IMR-90 (cell line): ENCODE results near the gene ZNF620. TPM values are rescaled to one million over a fixed set of nuclear protein-coding genes. Genes with fewer than 3 reads are reported as not detected.

Experiments
- ATAC-seq: fragments of 200-7000 bp; cut with Tn5 transposase; 2 replicates; pipeline ENCODE4 v1.9.1; 2020; ENCODE audit warnings: low read depth, mild to moderate bottlenecking, moderate library complexity
- BruUV-seq: library from RNA; stranded (reverse); fragments of 400-500 nt; replicated peaks from 2 replicates; lab custom pipeline; 2021; lab: Mats Ljungman, UMichigan
- CTCF ChIA-PET: fragments of 300-600 bp; formaldehyde crosslinking; extraction: SDS; loops from one replicate; lab custom pipeline; 2021; ENCODE audit warnings: antibody characterized with exemption; lab: Yijun Ruan, JAX
- POLR2A ChIA-PET: fragments of 300-600 bp; sonication (Branson Sonifier 250); formaldehyde crosslinking; loops from one replicate; lab custom pipeline; 2022; ENCODE audit warnings: antibody characterized with exemption; ENCODE audit not compliant: unreplicated experiment; lab: Charles Lee
- DNase-seq: peaks from one replicate; pipeline ENCODE4 v3.0.0; 2013
- H2AFZ ChIP-seq: replicated peaks from 2 replicates; pipeline ENCODE3; 2013; ENCODE audit warnings: low read length, mild to moderate bottlenecking; ENCODE audit not compliant: poor library complexity
- H2AK5ac ChIP-seq: 2 replicates; pipeline ENCODE4 v1.6.1; 2013; ENCODE audit warnings: low read depth, low read length, inconsistent platforms
- H2AK9ac ChIP-seq: replicated peaks from 2 replicates; pipeline ENCODE3; 2013; ENCODE audit warnings: mild to moderate bottlenecking, low read depth, low read length, moderate library complexity; ENCODE audit not compliant: poor library complexity
- H2BK120ac ChIP-seq: 2 replicates; pipeline ENCODE4 v1.6.1; 2013; ENCODE audit warnings: low read depth, low read length, inconsistent platforms
- H2BK15ac ChIP-seq: 3 replicates; pipeline ENCODE4 v1.6.1; 2013; ENCODE audit warnings: low read depth, low read length, inconsistent platforms
- H2BK20ac ChIP-seq: 2 replicates; pipeline ENCODE4 v1.6.1; 2013; ENCODE audit warnings: low read depth, mild to moderate bottlenecking, inconsistent platforms, low read length, moderate library complexity
- H2BK5ac ChIP-seq: 2 replicates; pipeline ENCODE4 v1.6.1; 2013; ENCODE audit warnings: mild to moderate bottlenecking, low read depth, low read length, inconsistent platforms; ENCODE audit not compliant: poor library complexity, severe bottlenecking
- H3K14ac ChIP-seq: replicated peaks from 2 replicates; pipeline ENCODE4 v1.6.1; 2013; ENCODE audit warnings: low read depth, low read length, inconsistent platforms
- H3K18ac ChIP-seq: 2 replicates; pipeline ENCODE4 v1.6.1; 2013; ENCODE audit warnings: low read depth, low read length, control low read depth
- H3K23ac ChIP-seq: 2 replicates; pipeline ENCODE4 v1.6.1; 2013; ENCODE audit warnings: low read depth, low read length, inconsistent platforms
- H3K27ac ChIP-seq: 2 replicates; pipeline ENCODE4 v1.5.1; 2013; ENCODE audit warnings: mild to moderate bottlenecking, control low read depth, low read length; ENCODE audit not compliant: insufficient read depth
- H3K27me3 ChIP-seq: 2 replicates; pipeline ENCODE4 v1.6.1; 2013; ENCODE audit warnings: low read length; ENCODE audit not compliant: control insufficient read depth, insufficient read depth
- H3K36me3 ChIP-seq: 2 replicates; pipeline ENCODE4 v1.6.1; 2013; ENCODE audit warnings: low read length, mixed read lengths; ENCODE audit not compliant: control insufficient read depth, insufficient read depth
- H3K4ac ChIP-seq: 2 replicates; pipeline ENCODE4 v1.6.1; 2013; ENCODE audit warnings: low read depth, low read length, inconsistent platforms
- H3K4me1 ChIP-seq: 2 replicates; pipeline ENCODE4 v1.6.1; 2013; ENCODE audit warnings: low read length, mixed read lengths; ENCODE audit not compliant: control insufficient read depth, insufficient read depth
- H3K4me2 ChIP-seq: 2 replicates; pipeline ENCODE4 v1.6.1; 2013; ENCODE audit warnings: low read depth, mild to moderate bottlenecking, control low read depth, low read length, moderate library complexity
- H3K4me3 ChIP-seq: 2 replicates; pipeline ENCODE4 v1.5.1; 2013; ENCODE audit warnings: low read depth, mild to moderate bottlenecking, control low read depth, low read length, moderate library complexity; ENCODE audit not compliant: insufficient read depth
- H3K56ac ChIP-seq: 2 replicates; pipeline ENCODE4 v1.6.1; 2013; ENCODE audit warnings: low read length, inconsistent platforms; ENCODE audit not compliant: insufficient read depth; ENCODE audit errors: extremely low read depth
- H3K79me1 ChIP-seq, 2 experiments: 2 replicates each; pipeline ENCODE4 v1.6.1; 2013; ENCODE audit warnings: low read length in 2 of 2, inconsistent platforms in 1 of 2, low read depth in 1 of 2
- H3K9ac ChIP-seq: 2 replicates; pipeline ENCODE4 v1.6.1; 2013; ENCODE audit warnings: low read depth, low read length, control low read depth
- H3K9me1 ChIP-seq: 2 replicates; pipeline ENCODE4 v1.6.1; 2013; ENCODE audit warnings: low read length, inconsistent platforms; ENCODE audit not compliant: insufficient read depth
- H3K9me3 ChIP-seq: 2 replicates; pipeline ENCODE4 v1.6.1; 2013; ENCODE audit warnings: low read length; ENCODE audit not compliant: control insufficient read depth, insufficient read depth
- H4K20me1 ChIP-seq: 2 replicates; pipeline ENCODE4 v1.6.1; 2013; ENCODE audit warnings: low read length, inconsistent platforms; ENCODE audit not compliant: insufficient read depth
- H4K5ac ChIP-seq: 2 replicates; pipeline ENCODE4 v1.6.1; 2013; ENCODE audit warnings: mild to moderate bottlenecking, low read depth, low read length, control low read depth
- H4K8ac ChIP-seq, 2 experiments: 2 replicates each; pipeline ENCODE4 v1.6.1; 2013; ENCODE audit warnings: low read depth in 2 of 2, low read length in 2 of 2, control low read depth in 1 of 2, inconsistent platforms in 1 of 2
- H4K91ac ChIP-seq: 2 replicates; pipeline ENCODE4 v1.6.1; 2013; ENCODE audit warnings: low read depth, low read length, inconsistent platforms; ENCODE audit not compliant: insufficient read depth
- CEBPB ChIP-seq: IDR thresholded peaks from 2 replicates; pipeline ENCODE4 v1.6.1; 2012; ENCODE audit warnings: low read depth, low read length, improper control_type of control experiment
- CHD1 ChIP-seq: IDR thresholded peaks from 2 replicates; pipeline ENCODE4 v1.6.1; 2012; ENCODE audit warnings: low read depth, low read length, improper control_type of control experiment
- FOS ChIP-seq: fragments of 150-350 bp; IDR thresholded peaks from 2 replicates; pipeline ENCODE4 v1.6.1; 2016; ENCODE audit warnings: low read depth, low read length
- MAFK ChIP-seq: IDR thresholded peaks from 2 replicates; pipeline ENCODE4 v1.6.1; 2012; ENCODE audit warnings: low read depth, low read length, improper control_type of control experiment
- MAZ ChIP-seq: IDR thresholded peaks from 2 replicates; pipeline ENCODE4 v1.6.1; 2012; ENCODE audit warnings: low read depth, mild to moderate bottlenecking, low read length, improper control_type of control experiment, moderate library complexity, borderline replicate concordance
- MXI1 ChIP-seq: IDR thresholded peaks from 2 replicates; pipeline ENCODE4 v1.6.1; 2012; ENCODE audit warnings: low read depth, mild to moderate bottlenecking, low read length, moderate library complexity, borderline replicate concordance
- NFE2L2 ChIP-seq: fragments of 150-350 bp; IDR thresholded peaks from 2 replicates; pipeline ENCODE4 v1.6.1; 2016; ENCODE audit warnings: low read depth, mild to moderate bottlenecking, low read length
- RCOR1 ChIP-seq: IDR thresholded peaks from 2 replicates; pipeline ENCODE4 v1.6.1; 2012; ENCODE audit warnings: mild to moderate bottlenecking, low read length, improper control_type of control experiment; ENCODE audit not compliant: insufficient replicate concordance
- RFX5 ChIP-seq: IDR thresholded peaks from 2 replicates; pipeline ENCODE4 v1.8.0; 2012; ENCODE audit warnings: low read depth, mild to moderate bottlenecking, low read length, moderate library complexity
- SMC3 ChIP-seq: fragments of 150-350 bp; IDR thresholded peaks from 2 replicates; pipeline ENCODE4 v1.6.1; 2016; ENCODE audit warnings: low read depth, mild to moderate bottlenecking, antibody characterized with exemption, low read length, moderate library complexity
- USF2 ChIP-seq: fragments of 150-350 bp; IDR thresholded peaks from 2 replicates; pipeline ENCODE4 v1.6.1; 2017; ENCODE audit warnings: mild to moderate bottlenecking, antibody characterized with exemption, low read length, low read depth
- WGBS, 2 experiments: methylation state at CpG; one replicate each; pipeline versions ENCODE4 v1.1.5 to v1.1.7; 2013; ENCODE audit warnings: missing lambda C conversion rate in 2 of 2; ENCODE audit not compliant: insufficient read length in 1 of 2; ENCODE audit errors: extremely low coverage in 2 of 2; 5-methylcytosine and 5-hydroxymethylcytosine counted together
- dilution Hi-C: fragments of 300-500 bp; cut with HindIII; formaldehyde crosslinking; loops from one replicate; pipeline ENCODE4 v1.14.3; 2018; ENCODE audit warnings: low sequenced_read_pairs; ENCODE audit not compliant: unreplicated experiment
- in situ Hi-C: fragments of 300-500 bp; cut with MboI; formaldehyde crosslinking; loops from 3 replicates; pipeline ENCODE4 v1.14.3; 2019; ENCODE audit warnings: low sequenced_read_pairs, inconsistent platforms, mixed read lengths
- intact Hi-C: fragments of 100-400 bp; cut with micrococcal nuclease; formaldehyde crosslinking; loops from 2 replicates; pipeline ENCODE4 v1.10.0; 2022
- polyA plus RNA-seq, 3 experiments: library from polyadenylated mRNA; depleted of rRNA; stranded (reverse); fragments of >200 nt; gene quantifications; 2 replicates each; pipeline ENCODE4 v1.2.3, GENCODE V29; 2012; ENCODE audit warnings: low replicate concordance in 1 of 3
- total RNA-seq: library from RNA; depleted of rRNA; stranded (reverse); fragments of >200 nt; gene quantifications from 2 replicates; pipeline ENCODE4 v1.2.3, GENCODE V29; 2012

Gene ZNF620
- total and polyA plus RNA-seq, 2 of the 4 experiments (the other 2 are of a cell fraction): 0.48 to 0.72 TPM

GRCh38 chr3:40516201-40516600 lies 10.4 kb downstream of the ZNF620 start (continued):
- TF ChIP-seq RCOR1 (no peak), USF2 (no peak), FOS (no peak), MXI1 (no peak), MAFK (no peak)

DNA sequence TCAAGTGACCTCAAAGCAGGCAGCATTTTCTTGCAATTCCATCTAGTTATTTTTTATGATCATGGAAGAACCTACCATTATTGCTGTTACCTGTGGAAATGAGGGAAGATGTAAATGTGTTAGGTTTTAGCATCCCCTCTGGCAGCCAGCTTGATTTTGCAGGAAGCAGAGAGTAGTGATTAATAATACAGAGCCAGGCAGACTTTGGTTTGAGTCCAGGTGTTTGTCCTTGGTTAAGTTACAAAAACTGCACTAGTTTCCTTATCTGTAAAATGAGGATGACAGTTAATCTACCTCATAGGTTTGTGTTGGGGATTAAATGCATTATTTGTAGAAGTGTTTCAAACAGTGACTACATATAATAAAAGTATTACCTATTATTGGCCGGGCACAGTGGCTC lies 12.2 kb downstream of the ZNF620 start:
- in situ Hi-C loops (no loop called here), dilution Hi-C loops (no loop called here), intact Hi-C loops (no loop called here)
- BruUV-seq: no TSS peak
- H3K4me1 ChIP-seq: 0 out of 2 replicates have a peak, but pooled peaks cover 2% of the 10 kb centered on the region
- DNase-seq: no peak
- no peak for ATAC-seq
- TF ChIP-seq RCOR1 (no peak), RFX5 (no peak), USF2 (no peak), MAFK (no peak), SMC3 (no peak), MAZ (no peak), MXI1 (no peak), NFE2L2 (no peak), CEBPB (no peak), CHD1 (no peak), FOS (no peak)
- ChIA-PET POLR2A (no interaction called here), CTCF (no interaction called here)
- H2AK9ac ChIP-seq: no peak overlapping the region
- H2BK15ac ChIP-seq: no peak overlapping the region
- no peak overlapping the region for H2BK20ac ChIP-seq
- H3K9me3 ChIP-seq: no peaks in the 10 kb centered on the region
- H3K27ac ChIP-seq: no peak overlapping the region
- H4K91ac ChIP-seq: no peak overlapping the region
- no peak overlapping the region for H3K4ac ChIP-seq
- no peaks in the 10 kb centered on the region for H3K27me3 ChIP-seq
- H2AFZ ChIP-seq: no peak overlapping the region
- no peak overlapping the region for H3K14ac ChIP-seq
- H3K79me1 ChIP-seq: no peaks in the 10 kb centered on the region
- H4K5ac ChIP-seq: no peak overlapping the region
- H3K4me2 ChIP-seq: no peak overlapping the region
- H3K18ac ChIP-seq: no peak overlapping the region
- H3K9ac ChIP-seq: no peak overlapping the region
- H4K20me1 ChIP-seq: no peaks in the 10 kb centered on the region
- H3K4me3 ChIP-seq: no peak overlapping the region
- H2BK5ac ChIP-seq: no peak overlapping the region
- H2BK120ac ChIP-seq: no peak overlapping the region
- no CpG with 5 or more reads among the region's 1 CpG for WGBS, 2 experiments
- no peak overlapping the region for H3K23ac ChIP-seq
- H3K56ac ChIP-seq: no peak overlapping the region
- H2AK5ac ChIP-seq: no peak overlapping the region
- no peaks in the 10 kb centered on the region for H3K9me1 ChIP-seq
- no peaks in the 10 kb centered on the region for H3K36me3 ChIP-seq
- H4K8ac ChIP-seq: no peak overlapping the region
